ENCODE measurements around the gene PCDH17. TPM values are rescaled to one million over a fixed set of nuclear protein-coding genes. Genes with fewer than 3 reads are reported as not detected.

Gene PCDH17
- total and polyA plus RNA-seq, 10 of the 15 experiments (the other 5 are each of a cell fraction or from before 2014, with no cell fraction given) = under 0.01 to 0.58 (median 0.07) TPM; not detected in 6

DNA sequence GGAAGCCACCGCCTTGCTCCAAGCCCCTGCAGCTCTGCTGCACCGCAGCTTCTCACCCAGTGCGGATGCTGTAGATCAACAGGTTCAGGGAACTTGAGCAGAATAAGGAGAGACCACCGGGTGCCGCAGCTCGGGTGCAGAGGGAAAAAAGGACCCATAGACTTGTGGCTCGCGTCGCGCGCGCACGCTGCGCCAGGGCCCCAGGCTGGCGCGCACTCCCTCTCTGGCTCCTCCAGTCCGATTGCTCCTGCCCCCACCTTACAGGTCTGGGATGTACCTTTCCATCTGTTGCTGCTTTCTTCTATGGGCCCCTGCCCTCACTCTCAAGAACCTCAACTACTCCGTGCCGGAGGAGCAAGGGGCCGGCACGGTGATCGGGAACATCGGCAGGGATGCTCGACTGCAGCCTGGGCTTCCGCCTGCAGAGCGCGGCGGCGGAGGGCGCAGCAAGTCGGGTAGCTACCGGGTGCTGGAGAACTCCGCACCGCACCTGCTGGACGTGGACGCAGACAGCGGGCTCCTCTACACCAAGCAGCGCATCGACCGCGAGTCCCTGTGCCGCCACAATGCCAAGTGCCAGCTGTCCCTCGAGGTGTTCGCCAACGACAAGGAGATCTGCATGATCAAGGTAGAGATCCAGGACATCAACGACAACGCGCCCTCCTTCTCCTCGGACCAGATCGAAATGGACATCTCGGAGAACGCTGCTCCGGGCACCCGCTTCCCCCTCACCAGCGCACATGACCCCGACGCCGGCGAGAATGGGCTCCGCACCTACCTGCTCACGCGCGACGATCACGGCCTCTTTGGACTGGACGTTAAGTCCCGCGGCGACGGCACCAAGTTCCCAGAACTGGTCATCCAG, 964 bp downstream of the PCDH17 start (continued):
- TF ChIP-seq IRF4 (IDR thresholded peaks at IDR 0.05; ENCODE audit: low read depth, low read length) = no peak
- no peak for TF ChIP-seq NR2F1 (conservative IDR thresholded peaks at IDR 0.05)
- TF ChIP-seq BACH1 (IDR thresholded peaks at IDR 0.05; ENCODE audit: borderline replicate concordance) = no peak
- TF ChIP-seq, protein P1, sequence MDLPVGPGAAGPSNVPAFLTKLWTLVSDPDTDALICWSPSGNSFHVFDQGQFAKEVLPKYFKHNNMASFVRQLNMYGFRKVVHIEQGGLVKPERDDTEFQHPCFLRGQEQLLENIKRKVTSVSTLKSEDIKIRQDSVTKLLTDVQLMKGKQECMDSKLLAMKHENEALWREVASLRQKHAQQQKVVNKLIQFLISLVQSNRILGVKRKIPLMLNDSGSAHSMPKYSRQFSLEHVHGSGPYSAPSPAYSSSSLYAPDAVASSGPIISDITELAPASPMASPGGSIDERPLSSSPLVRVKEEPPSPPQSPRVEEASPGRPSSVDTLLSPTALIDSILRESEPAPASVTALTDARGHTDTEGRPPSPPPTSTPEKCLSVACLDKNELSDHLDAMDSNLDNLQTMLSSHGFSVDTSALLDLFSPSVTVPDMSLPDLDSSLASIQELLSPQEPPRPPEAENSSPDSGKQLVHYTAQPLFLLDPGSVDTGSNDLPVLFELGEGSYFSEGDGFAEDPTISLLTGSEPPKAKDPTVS (IDR thresholded peaks at IDR 0.05; ENCODE audit: low read depth, low read length) = no peak
- no peak for TF ChIP-seq ZBTB40 (IDR thresholded peaks at IDR 0.05; ENCODE audit: borderline replicate concordance)
- no peak for TF ChIP-seq KLF5 (IDR thresholded peaks at IDR 0.05; ENCODE audit: partially characterized antibody)
- TF ChIP-seq JUND (IDR thresholded peaks at IDR 0.05; ENCODE audit: low read depth, low read length) = no peak
- no peak for TF ChIP-seq GABPA (IDR thresholded peaks at IDR 0.05; ENCODE audit: low read depth)
- no peak for TF ChIP-seq SMARCA5 (IDR thresholded peaks at IDR 0.05)
- no peak for TF ChIP-seq LARP7 (IDR thresholded peaks at IDR 0.05)
- no peak for TF ChIP-seq CEBPB (IDR thresholded peaks at IDR 0.05; ENCODE audit: borderline replicate concordance in 1 of 2, low read depth in 2 of 2, low read length in 2 of 2)
- no peak for TF ChIP-seq TARDBP (IDR thresholded peaks at IDR 0.05; ENCODE audit: borderline replicate concordance)

All from GM12878 (cell line).